Forelimb muscle (tissue), 1 donor: Measurements from ENCODE around the gene SGPP1. TPM values are rescaled to one million over a fixed set of nuclear protein-coding genes. Genes with fewer than 3 reads are reported as not detected.
"Not testable (repeated sequence)": the region's sequence is repeated elsewhere in the genome, so short reads cannot be mapped to it uniquely, and the experiment has no call there.

ENCODE experiments used
- DNase-seq: peaks from one replicate; pipeline ENCODE4 v3.0.0-alpha.2; 2013; ENCODE audit warnings: low read depth
- polyA plus RNA-seq: library from polyadenylated mRNA; unstranded; fragments of 120-200 nt; gene quantifications from one replicate; pipeline ENCODE4 v1.2.1, GENCODE V29; 2013; ENCODE audit not compliant: insufficient read length

The SGPP1 gene
- polyA plus RNA-seq, 1 donor: 8.4 TPM

- DNase-seq: no peak
Observed at GRCh38 chr14:63725786-63726460, 1.9 kb downstream of the SGPP1 start.

- DNase-seq: no peak
Observed at GRCh38 chr14:63717702-63718101, 10.2 kb downstream of the SGPP1 start.

GRCh38 chr14:63715360-63715759 is 12.5 kb downstream of the SGPP1 start:
- no peak for DNase-seq

GRCh38 chr14:63713764-63714163 is 14.1 kb downstream of the SGPP1 start:
- DNase-seq: no peak

- no peak for DNase-seq
Observed at GRCh38 chr14:63713058-63713457, 14.8 kb downstream of the SGPP1 start.

GRCh38 chr14:63712123-63712522 is 15.7 kb downstream of the SGPP1 start:
- DNase-seq: no peak

- no peak for DNase-seq
Observed at GRCh38 chr14:63710497-63710896, 17.4 kb downstream of the SGPP1 start.

GRCh38 chr14:63709589-63709988 is 18.3 kb downstream of the SGPP1 start:
- DNase-seq: no peak

GRCh38 chr14:63707216-63707615 is 20.6 kb downstream of the SGPP1 start:
- DNase-seq: no peak

GRCh38 chr14:63705561-63706070 is 22.2 kb downstream of the SGPP1 start:
- no peak for DNase-seq

GRCh38 chr14:63702530-63702929 is 25.3 kb downstream of the SGPP1 start:
- not testable (repeated sequence) for DNase-seq

- no peak for DNase-seq
Observed at GRCh38 chr14:63701606-63702299, 26.1 kb downstream of the SGPP1 start.

- DNase-seq: no peak
Observed at GRCh38 chr14:63692310-63693020, 35.4 kb downstream of the SGPP1 start.

- DNase-seq: no peak
Observed at GRCh38 chr14:63689132-63689531, 38.7 kb downstream of the SGPP1 start.

- DNase-seq: no peak
Observed at GRCh38 chr14:63686926-63687325, 40.9 kb downstream of the SGPP1 start.

GRCh38 chr14:63685401-63685800 is 42.5 kb downstream of the SGPP1 start:
- DNase-seq: no peak

GRCh38 chr14:63682727-63683593 is 44.9 kb downstream of the SGPP1 start:
- no peak for DNase-seq

GRCh38 chr14:63678536-63678935 is 49.3 kb downstream of the SGPP1 start:
- DNase-seq: no peak

GRCh38 chr14:63677891-63678379 is 49.9 kb downstream of the SGPP1 start:
- no peak for DNase-seq

GRCh38 chr14:63676615-63677014 is 51.2 kb downstream of the SGPP1 start:
- no peak for DNase-seq

- no peak for DNase-seq
Observed at GRCh38 chr14:63673886-63674497, 53.9 kb downstream of the SGPP1 start.
